Dedifferentiated amniotic fluid mesenchymal stem cell (primary cell): ENCODE results near the gene CCDC200.
"Not testable (repeated sequence)": the region's sequence is repeated elsewhere in the genome, so short reads cannot be mapped to it uniquely, and the experiment has no call there.

ENCODE experiments used
- DNase-seq: peaks from one replicate; pipeline ENCODE4 v3.0.0-alpha.2; 2016; ENCODE audit errors: extremely low spot score

CCDC200 gene

DNA sequence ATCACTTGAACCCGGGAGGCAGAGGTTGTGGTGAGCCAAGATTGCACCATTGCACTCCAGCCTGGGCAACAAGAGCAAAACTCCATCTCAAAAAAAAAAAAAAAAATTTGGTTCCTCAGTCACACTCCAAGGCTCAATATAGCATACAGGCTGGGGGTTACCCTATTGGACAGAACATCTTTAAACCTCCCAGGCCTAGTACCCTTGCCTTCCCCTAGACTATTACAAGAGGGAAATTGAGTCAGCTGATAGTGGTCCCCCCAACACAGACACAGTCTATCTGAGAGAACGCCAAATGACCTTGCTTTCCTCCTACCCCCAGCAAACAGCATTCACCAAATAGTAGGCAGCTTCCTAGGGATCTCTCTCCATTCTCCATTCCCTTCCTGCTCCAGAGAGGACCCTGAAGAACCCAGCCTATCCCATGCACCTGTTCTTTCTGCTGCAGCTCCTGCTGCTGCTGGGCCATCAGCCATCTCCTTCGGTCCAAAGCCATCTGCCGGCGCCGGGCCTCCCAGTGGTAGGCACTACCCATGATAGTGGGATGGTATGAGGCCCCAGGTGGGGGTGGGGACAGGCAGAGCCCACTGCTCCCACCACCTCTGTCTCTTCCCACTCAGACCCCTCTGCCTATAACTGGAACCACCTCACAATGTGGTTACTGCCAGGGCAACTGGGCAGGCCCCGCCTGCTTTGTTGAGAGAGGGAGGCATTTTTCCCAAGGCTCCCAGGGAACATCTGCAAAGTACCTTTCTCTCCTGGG, at the start of gene CCDC200:
Gene CCDC200 (minus strand): TSS at position 604 of the 763 bp plus-strand sequence. CDS start 69 bp downstream, at position 535.
- not testable (repeated sequence) for DNase-seq

DNA sequence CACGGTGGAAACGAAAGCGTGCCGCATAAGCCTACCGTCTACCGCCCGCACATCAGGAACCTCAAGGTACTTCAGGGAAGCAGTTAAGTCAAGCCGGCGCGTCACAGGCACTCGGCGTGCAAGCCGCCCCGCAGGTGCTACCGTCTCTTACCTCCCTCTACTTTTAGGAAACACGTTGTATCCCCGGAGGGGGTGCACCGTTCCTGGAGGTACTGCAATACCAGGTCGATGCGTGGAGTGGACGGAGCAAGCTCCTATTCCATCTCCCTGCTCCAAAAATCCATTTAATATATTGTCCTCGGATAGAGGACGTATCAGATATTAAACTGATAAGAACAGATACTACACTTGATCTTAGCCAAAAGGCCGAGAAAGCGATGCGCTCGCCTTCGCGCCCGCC, 44.5 kb upstream of the CCDC200 start:
- not testable (repeated sequence) for DNase-seq

DNA sequence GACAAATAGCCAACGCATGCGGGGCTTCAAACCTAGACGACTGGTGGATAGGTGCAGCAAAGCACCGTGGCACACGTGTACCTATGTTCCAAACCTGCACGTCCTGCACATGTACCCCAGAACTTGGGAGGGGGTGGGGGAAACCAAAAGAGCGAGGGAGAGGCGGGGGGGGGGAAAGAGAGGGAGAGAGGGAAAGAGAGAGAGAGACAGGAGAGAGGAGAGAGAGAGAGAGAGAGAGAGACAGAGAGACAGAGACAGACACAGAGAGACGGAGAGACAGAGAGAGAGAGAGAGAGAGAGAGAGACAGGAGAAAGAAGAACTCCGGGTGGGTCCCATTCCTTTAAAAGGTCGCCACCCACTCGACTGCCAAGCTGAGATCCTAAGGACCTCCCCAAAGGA, 44.1 kb upstream of the CCDC200 start:
- not testable (repeated sequence) for DNase-seq

DNA sequence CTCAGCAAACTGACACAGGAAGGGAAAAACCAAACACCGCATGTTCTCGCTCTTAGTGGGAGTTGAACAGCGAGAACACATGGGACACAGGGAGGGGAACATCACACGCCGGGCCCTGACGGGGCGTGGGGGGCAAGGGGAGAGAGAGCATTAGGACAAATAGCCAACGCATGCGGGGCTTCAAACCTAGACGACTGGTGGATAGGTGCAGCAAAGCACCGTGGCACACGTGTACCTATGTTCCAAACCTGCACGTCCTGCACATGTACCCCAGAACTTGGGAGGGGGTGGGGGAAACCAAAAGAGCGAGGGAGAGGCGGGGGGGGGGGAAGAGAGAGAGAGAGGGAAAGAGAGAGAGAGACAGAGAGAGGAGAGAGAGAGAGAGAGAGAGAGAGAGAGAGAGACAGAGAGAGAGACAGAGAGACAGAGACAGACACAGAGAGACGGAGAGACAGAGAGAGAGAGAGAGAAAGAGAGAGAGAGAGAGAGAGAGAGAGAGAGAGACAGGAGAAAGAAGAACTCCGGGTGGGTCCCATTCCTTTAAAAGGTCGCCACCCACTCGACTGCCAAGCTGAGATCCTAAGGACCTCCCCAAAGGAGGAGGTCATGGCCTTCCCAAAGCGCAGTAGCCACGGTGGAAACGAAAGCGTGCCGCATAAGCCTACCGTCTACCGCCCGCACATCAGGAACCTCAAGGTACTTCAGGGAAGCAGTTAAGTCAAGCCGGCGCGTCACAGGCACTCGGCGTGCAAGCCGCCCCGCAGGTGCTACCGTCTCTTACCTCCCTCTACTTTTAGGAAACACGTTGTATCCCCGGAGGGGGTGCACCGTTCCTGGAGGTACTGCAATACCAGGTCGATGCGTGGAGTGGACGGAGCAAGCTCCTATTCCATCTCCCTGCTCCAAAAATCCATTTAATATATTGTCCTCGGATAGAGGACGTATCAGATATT, 42.4 kb upstream of the CCDC200 start:
- not testable (repeated sequence) for DNase-seq

DNA sequence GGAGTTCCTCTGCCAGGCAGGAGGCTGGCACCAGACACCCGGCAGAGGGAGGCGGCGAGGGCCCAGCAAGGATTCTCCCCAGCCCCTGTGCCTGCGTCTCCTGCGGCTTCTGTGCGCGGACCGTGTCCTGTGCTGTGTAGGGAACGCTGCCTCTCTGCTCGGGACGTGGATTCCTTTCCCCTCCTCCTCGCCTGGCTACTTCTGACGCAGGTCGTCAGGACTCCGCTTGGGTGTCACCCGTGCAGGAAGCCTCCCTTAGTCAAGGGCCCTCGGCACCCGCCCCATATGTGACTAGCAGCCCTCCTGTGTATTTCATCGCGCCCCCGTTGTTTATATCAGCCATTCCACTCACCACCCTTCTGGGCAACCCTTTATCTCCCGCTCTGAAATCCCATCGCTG, 18.0 kb upstream of the CCDC200 start:
- DNase-seq = not testable (repeated sequence)

DNA sequence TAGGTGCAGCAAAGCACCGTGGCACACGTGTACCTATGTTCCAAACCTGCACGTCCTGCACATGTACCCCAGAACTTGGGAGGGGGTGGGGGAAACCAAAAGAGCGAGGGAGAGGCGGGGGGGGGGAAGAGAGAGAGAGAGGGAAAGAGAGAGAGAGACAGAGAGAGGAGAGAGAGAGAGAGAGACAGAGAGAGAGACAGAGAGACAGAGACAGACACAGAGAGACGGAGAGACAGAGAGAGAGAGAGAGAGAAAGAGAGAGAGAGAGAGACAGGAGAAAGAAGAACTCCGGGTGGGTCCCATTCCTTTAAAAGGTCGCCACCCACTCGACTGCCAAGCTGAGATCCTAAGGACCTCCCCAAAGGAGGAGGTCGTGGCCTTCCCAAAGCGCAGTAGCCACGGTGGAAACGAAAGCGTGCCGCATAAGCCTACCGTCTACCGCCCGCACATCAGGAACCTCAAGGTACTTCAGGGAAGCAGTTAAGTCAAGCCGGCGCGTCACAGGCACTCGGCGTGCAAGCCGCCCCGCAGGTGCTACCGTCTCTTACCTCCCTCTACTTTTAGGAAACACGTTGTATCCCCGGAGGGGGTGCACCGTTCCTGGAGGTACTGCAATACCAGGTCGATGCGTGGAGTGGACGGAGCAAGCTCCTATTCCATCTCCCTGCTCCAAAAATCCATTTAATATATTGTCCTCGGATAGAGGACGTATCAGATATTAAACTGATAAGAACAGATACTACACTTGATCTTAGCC, 12.4 kb upstream of the CCDC200 start:
- DNase-seq = not testable (repeated sequence)

DNA sequence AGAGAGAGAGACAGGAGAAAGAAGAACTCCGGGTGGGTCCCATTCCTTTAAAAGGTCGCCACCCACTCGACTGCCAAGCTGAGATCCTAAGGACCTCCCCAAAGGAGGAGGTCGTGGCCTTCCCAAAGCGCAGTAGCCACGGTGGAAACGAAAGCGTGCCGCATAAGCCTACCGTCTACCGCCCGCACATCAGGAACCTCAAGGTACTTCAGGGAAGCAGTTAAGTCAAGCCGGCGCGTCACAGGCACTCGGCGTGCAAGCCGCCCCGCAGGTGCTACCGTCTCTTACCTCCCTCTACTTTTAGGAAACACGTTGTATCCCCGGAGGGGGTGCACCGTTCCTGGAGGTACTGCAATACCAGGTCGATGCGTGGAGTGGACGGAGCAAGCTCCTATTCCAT, 11.2 kb upstream of the CCDC200 start:
- DNase-seq = not testable (repeated sequence)

DNA sequence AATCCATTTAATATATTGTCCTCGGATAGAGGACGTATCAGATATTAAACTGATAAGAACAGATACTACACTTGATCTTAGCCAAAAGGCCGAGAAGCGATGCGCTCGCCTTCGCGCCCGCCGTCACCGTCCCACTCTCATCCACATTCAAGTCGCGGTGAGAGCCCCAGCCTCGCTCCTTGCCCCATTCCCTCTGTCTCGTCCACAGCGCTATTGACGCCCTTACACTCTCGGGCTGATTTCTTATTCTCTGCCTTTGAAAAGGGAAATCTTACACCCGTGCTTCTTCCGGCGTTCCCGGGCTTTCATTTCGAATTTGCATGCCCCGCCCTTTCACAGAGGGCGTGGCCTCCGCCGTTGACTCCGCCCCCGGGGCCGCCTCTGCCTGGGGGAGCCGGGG, 5.5 kb upstream of the CCDC200 start, which contains the start of gene RNU2-1:
Gene RNU2-1 (minus strand): TSS at position 101 of the 400 bp plus-strand sequence.
- not testable (repeated sequence) for DNase-seq

DNA sequence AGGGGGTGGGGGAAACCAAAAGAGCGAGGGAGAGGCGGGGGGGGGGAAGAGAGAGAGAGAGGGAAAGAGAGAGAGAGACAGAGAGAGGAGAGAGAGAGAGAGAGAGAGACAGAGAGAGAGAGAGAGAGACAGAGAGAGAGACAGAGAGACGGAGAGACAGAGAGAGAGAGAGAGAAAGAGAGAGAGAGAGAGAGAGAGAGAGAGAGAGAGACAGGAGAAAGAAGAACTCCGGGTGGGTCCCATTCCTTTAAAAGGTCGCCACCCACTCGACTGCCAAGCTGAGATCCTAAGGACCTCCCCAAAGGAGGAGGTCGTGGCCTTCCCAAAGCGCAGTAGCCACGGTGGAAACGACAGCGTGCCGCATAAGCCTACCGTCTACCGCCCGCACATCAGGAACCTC, 4.8 kb upstream of the CCDC200 start:
- DNase-seq = not testable (repeated sequence)

DNA sequence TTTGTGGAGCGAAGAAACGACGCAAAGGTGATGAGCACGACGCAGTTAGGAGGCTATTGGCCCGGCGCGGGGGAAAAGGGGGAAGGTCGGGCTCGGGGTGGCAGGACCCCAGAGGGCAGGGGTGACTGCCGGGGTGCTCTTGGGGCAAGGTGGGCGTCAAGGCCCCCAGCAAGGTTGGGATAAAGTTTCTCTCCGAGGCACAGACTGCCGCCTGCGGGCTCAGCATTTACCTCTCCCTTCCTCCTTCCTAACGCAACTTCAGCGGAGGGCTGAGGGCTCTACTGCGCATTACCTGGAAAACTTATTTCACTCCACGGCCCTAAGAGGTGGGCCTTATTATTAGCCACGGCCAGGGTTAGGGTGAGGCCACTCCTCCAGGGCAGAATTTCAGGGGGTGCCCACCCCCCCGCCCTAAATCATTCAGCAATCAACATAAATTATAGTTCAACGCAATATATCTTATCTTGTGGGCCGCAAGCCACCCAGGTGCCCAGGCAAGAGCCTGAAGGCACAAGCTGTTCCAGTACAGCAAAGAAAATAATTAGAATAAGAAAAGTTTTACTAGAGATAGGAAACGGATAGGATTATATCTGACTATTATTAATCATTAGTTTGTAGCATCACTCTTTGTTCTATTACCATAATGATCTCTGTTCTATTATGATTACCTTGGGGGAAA, 3.7 kb upstream of the CCDC200 start:
- DNase-seq = not testable (repeated sequence)

DNA sequence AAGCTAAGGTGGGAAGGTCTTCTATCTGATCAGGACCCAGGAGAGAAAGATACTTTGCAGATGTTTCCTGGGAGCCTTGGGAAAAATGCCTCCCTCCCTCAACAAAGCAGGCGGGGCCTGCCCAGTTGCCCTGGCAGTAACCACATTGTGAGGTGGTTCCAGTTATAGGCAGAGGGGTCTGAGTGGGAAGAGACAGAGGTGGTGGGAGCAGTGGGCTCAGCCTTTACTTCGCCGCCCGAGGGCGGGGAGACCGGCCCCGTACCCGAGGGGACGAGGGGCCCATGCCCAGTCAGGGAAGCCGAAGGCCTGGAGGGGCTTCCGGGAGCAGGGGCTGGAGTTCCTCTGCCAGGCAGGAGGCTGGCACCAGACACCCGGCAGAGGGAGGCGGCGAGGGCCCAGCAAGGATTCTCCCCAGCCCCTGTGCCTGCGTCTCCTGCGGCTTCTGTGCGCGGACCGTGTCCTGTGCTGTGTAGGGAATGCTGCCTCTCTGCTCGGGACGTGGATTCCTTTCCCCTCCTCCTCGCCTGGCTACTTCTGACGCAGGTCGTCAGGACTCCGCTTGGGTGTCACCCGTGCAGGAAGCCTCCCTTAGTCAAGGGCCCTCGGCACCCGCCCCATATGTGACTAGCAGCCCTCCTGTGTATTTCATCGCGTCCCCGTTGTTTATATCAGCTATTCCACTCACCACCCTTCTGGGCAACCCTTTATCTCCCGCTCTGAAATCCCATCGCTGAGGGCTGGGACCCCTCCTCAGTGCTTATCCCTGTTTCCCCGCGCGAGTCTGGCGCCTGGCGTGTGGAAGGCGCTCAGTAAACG, 3.0 kb upstream of the CCDC200 start:
- DNase-seq = not testable (repeated sequence)

DNA sequence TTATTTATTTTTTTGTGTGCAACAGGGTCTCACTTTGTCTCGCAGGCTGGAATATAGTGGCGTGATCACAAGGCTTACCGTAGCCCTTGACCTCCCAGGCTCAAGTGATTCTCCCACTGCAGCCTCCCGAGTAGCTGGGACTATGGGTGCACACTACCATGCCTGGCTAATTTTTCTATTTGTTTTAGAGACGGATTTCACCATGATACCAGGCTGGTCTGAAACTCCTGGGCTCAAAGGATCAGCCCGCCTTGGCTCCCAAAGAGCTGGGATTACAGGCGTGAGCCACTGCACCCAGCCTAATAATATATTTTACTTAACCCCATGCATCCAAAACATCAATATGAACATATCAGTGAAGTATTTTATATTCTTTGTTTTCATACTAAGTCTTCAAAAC, 2.0 kb downstream of the CCDC200 start:
- no peak for DNase-seq

DNA sequence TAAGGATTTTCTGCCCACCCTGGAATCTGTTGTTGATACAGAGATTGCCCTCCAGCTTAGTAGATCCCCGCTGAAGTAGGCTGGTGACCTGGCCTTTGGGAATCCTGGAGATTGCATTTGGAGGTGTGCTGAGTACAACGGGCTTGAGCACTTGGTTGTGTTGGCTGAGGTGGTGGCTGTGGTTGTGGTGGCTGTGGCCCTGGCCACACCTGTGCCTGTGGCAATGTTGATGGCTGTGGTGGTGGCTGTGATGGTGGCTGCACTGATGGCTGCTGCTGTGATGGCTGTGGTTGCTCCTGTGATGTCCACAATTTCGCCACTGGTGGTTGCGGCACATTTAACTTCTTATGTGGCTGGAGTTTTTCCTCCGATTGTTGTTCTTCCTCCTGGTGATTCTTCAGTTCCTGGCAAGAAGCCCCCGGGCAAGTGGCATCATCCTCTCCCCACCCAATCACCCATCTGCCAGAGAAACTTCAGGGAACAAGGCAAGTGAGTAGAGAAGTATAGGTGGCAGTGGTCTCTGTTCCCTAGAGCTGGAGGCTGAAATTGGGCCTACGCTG, 4.2 kb downstream of the CCDC200 start:
- no peak for DNase-seq

DNA sequence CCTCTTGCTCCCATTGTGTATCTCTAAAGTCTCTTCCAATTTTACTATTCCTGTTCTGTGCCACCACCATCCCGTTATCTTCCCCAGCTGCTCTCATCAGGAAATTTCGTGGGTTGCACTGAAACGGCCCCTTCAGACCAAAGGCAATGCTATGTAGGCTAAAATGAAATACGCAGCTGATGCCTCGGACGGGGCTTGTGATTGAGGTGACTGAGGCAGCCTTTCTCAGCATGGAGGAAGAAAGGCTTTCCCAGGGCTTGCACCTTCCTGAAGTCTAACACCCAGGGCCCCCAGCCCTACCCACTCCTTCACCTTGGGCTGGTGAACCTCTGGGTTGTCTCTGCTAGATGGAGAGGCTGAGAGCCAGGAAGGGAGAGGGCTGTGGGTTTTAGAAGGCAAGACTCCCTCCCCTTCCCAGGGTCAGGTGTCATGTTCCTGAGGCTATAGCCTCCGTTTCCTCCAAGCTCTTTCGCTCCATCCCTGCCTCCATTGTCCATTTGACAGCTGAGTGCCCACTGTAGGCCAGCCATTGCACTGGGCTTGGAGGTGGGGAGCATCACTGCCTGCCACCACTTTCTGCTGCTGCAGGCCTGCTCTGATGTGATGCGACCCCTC, 7.8 kb downstream of the CCDC200 start:
- no peak for DNase-seq

DNA sequence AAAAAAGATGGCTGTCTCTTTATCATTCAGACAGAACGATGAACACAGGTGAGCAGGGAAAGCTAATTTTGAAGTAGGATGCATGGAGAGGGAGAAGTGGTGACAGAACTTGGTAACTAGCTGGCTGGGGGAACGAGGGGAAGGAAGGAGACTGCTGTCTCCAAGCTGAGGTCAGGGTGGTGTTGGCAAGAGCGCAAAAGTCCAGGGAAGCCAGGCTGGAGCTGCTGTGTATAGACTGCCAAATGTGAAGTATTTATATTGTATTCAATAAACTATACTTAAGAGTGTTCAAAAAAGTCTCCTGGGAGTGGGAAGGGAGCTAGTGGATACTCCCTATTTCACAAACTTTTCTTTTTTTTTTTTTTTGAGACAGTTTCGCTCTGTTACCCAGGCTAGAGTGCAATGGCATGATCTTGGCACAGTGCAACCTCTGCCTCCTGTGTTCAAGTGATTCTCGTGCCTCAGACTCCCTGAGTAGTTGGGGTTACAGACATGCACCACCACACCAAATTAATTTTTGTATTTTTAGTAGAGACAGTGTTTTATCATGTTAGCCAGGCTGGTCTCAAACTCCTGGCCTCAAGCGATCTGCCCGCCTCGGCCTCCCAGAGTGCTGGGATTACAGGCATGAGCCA, 8.6 kb downstream of the CCDC200 start:
- no peak for DNase-seq

DNA sequence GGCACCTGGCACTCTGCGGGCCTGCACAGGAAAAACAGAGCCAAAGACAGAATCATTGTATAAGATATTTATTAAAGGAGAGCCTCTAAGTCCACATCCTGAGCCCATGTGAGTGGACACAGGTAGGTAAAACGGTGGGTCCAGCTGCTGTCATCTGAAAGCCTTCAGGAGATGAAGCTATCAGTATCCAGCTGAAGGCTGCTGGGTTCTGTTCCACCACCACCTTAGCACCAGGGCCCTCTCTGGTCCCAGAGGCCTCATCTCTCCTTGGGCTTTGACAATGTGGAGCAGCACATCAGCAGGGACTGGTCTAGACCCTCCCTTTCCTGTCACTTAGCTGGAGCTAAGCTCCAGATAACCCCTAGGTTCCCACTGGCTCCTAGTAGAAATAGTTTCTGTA, 9.4 kb downstream of the CCDC200 start:
- no peak for DNase-seq

DNA sequence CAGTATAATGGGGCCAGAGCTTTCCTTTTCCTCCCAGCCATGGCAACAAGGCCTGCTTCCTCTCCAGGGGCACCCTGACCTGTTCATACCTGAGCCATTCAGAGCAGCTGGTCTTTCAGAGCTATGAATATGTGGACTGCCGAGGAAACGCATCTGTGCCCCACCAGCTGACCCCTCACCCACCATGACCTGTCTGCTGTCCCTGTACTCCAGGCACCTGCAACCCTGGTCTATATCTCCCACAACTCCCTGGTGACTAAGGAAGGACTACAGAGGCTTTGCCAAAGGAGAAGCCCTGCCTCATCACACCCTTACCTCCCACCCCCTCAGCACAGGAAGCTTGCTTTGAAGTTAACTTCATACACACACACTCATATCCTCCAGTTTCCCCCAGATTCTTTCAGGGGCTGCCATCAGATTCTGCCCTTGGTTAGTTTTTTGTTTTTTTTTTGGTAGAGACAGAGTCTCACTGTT, 10.8 kb downstream of the CCDC200 start:
- no peak for DNase-seq

DNA sequence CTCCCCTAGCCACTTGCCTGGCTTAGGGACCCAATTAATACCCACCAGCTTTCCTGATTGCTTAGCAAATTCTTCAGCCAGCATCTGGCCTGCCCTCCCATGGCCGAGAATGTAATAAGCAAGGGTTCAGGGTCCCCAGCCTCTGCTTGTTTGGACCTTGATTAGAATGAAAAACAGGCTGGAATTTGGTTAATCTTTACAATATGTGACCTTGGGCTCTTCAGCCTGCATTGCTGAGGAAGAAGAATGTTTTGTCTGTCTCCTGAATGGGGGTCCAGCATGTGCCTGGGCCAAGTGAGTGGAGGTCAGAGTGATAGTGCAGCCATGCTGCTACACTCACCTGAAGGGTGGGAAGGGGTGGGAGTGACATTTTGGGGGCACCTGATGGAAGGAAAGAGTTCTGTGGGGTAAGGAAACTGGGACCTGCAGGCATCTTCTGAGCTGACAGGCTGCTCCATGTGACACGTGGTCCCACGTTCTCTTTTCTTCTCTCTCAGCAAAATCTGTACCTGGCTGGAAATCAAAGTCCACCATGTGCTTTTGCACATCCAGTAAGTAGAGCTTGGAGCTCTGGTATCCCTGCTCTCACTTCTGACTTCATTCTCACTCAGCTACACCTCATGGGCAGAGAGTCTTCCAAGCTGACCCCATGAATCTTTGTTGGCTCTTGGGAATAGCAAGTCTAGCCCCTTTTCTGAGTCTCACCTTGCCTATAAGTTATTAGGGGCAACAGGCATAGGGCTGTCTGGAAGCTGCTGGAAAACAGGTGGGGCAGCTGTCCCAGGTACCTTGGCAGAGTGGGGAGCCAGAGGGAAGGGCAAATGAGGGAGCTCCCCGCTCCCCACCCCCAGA, 11.4 kb downstream of the CCDC200 start:
- DNase-seq = no peak
